GM12874 (cell line): Measurements from ENCODE around the gene PAGR1.
A peak's percentile ranks its signal among the peaks of the same experiment; 100 is the strongest.

Source experiments
- TF ChIP-seq, protein P1 (sequence below): IDR thresholded peaks from 2 replicates; pipeline ENCODE4 v1.5.1; 2011; ENCODE audit warnings: low read depth, mild to moderate bottlenecking, control low read depth, low read length, moderate library complexity; ENCODE audit not compliant: insufficient read depth

The PAGR1 gene

DNA sequence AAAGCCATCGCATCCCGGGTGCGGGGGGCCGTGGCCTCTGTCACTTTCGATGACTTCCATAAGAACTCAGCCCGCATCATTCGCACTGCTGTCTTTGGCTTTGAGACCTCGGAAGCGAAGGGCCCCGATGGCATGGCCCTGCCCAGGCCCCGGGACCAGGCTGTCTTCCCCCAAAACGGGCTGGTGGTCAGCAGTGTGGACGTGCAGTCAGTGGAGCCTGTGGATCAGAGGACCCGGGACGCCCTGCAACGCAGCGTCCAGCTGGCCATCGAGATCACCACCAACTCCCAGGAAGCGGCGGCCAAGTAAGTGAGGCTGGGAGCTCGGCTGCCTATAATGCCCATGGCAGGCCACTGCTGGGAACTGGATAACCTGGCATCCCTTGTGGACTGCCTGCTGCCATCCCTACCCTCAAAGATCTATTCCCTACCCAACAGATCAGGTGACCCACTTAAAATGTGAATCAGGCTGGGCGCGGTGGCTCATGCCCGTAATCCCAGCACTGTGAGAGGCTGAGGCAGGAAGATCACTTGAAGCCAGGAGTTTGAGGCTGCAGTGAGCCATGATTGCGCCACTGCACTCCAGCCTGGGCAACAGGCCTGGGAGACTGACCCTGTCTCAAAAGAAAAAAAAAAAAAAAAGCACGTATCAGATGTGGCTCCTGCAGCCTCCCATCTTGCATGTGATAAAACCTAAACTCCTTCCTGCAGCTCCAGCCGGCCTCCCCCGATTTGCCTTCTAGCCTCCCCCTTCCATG is 28.8 kb downstream of the PAGR1 start:
- TF ChIP-seq, protein P1, sequence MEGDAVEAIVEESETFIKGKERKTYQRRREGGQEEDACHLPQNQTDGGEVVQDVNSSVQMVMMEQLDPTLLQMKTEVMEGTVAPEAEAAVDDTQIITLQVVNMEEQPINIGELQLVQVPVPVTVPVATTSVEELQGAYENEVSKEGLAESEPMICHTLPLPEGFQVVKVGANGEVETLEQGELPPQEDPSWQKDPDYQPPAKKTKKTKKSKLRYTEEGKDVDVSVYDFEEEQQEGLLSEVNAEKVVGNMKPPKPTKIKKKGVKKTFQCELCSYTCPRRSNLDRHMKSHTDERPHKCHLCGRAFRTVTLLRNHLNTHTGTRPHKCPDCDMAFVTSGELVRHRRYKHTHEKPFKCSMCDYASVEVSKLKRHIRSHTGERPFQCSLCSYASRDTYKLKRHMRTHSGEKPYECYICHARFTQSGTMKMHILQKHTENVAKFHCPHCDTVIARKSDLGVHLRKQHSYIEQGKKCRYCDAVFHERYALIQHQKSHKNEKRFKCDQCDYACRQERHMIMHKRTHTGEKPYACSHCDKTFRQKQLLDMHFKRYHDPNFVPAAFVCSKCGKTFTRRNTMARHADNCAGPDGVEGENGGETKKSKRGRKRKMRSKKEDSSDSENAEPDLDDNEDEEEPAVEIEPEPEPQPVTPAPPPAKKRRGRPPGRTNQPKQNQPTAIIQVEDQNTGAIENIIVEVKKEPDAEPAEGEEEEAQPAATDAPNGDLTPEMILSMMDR, result no peak

DNA sequence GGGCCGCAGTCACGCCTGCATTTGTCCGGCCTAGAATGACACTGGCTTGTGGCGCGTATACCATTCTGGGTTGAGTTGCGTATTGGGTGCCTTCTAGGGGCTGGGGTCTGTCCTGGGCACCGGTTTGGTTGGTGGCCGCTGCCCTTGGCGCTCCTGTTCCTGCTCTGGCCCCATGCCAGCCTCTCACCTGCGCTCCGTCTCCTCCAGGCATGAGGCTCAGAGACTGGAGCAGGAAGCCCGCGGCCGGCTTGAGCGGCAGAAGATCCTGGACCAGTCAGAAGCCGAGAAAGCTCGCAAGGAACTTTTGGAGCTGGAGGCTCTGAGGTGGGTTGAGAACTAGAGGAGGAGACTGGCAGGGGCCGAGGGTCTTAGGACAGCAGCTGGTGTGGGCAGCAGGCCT is 29.7 kb downstream of the PAGR1 start:
- TF ChIP-seq, protein P1, result no peak

DNA sequence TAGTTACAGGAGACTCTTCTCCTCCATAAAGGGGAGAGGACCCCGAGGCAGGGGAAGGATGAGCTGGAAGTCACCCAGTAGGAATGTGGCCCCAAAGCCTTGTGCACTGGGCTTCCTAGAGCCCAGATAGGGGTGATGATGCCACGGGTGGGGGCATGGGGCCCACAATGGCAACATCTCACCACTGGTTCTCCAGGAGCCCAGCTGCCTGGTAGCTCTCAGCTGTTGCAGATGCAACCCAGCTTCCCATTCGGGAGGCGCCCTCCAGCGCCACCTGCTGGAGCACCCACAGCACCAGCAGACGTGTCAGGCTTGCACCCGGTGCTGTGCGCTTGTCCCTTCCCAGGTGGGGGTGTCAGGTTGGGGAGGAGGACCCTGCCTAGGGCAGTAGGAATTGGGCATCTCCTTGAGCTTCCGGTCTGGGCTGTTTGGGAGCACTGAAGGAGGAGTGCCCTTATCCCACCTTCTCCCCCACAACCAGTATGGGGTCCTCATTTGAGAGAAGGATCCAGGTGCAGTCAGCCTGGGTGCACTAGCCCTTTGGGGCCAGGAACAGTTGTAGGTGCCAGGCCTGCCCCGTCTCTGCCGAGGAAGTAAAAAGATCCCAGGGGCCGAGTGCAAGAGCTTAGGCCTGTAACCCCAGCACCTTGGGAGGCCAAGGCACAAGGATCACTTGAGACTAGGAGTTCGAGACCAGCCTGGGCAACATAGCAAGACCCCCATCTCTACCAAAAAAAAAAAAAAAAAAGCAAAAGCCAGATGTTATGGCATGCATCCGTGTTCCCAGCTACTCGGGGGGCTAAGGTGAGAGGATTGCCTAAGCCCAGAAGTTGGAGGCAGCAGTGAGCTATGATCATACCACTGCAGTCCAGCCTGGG is 32.7 kb downstream of the PAGR1 start:
- TF ChIP-seq, protein P1, result peak; percentile 99

DNA sequence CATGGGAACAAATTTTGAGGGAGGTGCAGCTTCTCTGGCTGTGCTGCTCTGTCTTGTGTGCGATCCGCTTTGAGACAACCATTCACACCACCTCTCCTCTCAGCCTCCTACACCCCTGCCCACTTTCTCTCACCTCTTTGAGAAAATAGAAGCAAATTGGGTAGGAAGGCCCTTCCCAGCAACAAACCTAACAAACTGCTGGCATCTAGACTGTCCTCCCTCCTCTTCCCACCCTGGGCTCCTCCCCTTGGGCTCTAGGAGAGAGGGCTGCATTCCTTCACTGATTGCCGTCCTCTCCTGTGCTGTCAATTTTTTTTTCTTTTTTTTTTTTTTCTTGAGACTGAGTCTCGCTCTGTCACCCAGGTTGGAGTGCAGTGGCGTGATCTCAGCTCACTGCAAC is 33.6 kb downstream of the PAGR1 start:
- TF ChIP-seq, protein P1, result no peak

DNA sequence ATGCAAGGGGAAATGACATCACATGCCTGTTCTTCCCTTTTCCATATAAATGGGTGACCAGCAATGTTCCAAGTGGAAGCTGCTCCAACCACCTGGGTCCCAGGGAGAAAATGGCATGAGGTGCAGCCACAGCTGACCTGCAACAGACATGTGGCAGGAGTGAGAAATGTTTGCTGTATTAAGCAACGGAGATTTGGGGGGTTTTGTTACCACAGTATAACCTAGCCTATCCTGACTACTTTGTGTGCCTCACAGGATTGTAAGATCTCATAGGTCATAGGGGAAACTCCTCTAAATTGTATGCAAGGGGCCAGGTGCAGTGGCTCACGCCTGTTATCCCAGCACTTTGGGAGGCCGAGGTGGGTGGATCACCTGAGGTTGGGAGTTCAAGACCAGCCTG is 35.0 kb downstream of the PAGR1 start:
- TF ChIP-seq, protein P1, result no peak

DNA sequence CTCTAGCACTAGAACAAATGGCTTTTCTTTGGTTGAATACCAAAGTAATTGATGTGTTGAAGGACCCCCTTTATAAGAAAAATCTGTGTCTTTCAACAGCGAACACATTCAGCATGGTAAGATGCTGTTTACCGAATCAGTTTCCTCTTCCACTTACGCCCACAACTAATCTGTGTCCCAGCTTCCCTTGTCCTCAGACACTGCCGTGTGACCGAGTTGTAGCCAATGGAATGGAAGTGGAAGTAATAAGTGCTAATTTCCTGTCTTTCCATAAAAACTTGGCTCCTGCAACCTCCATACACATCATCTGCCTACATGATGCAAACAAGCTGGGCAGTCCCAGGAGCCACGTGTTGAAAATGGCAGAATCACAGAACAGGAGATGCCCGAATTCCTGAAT is 36.7 kb downstream of the PAGR1 start:
- TF ChIP-seq, protein P1, result no peak

DNA sequence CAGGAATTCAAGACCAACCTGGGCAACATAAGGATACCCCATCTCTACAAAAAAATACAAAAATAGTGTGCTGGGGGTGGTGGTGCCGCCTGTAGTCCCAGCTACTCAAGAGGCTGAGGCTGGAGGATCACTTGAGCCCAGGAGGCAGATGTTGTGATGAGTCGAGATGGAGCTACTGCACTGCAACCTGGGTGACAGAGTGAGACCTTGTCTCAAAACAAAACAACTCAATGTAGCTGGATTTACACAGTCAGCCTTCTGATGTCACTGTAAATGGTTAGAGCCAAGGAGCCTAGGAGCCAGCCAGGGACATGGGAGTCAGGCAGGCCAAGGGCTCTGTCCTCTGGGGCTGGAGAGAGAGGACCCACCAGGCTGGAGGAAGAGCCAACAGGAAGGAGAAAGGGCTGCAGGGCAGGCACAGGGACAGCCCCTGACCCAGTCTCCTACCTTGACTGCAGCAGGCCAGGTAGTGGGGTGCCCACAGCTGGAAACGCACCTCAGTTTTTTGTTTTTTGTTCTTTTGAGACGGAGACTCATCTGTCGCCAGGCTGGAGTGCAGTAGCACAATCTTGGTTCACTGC is 38.7 kb downstream of the PAGR1 start:
- TF ChIP-seq, protein P1, result no peak
